Ovary (tissue), 9 donors: ENCODE measurements around the gene MLPH. TPM values are rescaled to one million over a fixed set of nuclear protein-coding genes. Genes with fewer than 3 reads are reported as not detected.

Experiments used
- DNase-seq, 5 donors: peaks; one replicate each; pipeline ENCODE4 v3.0.0-alpha.2; 2019 to 2020
- H3K27ac ChIP-seq, 2 donors: fragments of 200-600 bp; one replicate each; pipeline versions ENCODE4 v1.5.1 to v1.8.0; 2019 to 2022
- H3K27me3 ChIP-seq: fragments of 200-600 bp; one replicate; pipeline ENCODE4 v1.8.0; 2022
- H3K36me3 ChIP-seq: fragments of 200-600 bp; sonication (generic); one replicate; pipeline ENCODE4 v1.5.1; 2019
- H3K4me1 ChIP-seq: one replicate; pipeline ENCODE4 v1.8.1; 2013; ENCODE audit warnings: mild to moderate bottlenecking, moderate library complexity; ENCODE audit not compliant: insufficient read depth
- H3K4me3 ChIP-seq: fragments of 200-600 bp; sonication (generic); one replicate; pipeline ENCODE4 v1.5.1; 2017
- H3K9me3 ChIP-seq, 2 donors: fragments of 200-600 bp in 1 of 2; sonication (generic) in 1 of 2; one replicate each; pipeline versions ENCODE4 v1.5.1 to v1.8.1; 2013 to 2019; ENCODE audit warnings: mild to moderate bottlenecking in 1 of 2, moderate library complexity in 1 of 2
- CTCF ChIP-seq, 3 donors: fragments of 450-650 bp in 2 of 3; fragments of 200-600 bp in 1 of 3; IDR thresholded peaks; one replicate each; pipeline versions ENCODE4 v1.5.1 to v1.8.0; 2016 to 2022; ENCODE audit warnings: antibody characterized with exemption in 3 of 3, mild to moderate bottlenecking in 1 of 3
- EP300 ChIP-seq: sonication (generic); formaldehyde crosslinking; IDR thresholded peaks from one replicate; pipeline ENCODE4 v1.6.1; 2017; ENCODE audit warnings: antibody characterized with exemption
- POLR2A ChIP-seq: fragments of 450-650 bp; IDR thresholded peaks from one replicate; pipeline ENCODE4 v1.6.1; 2017; ENCODE audit warnings: antibody characterized with exemption, mild to moderate bottlenecking, moderate library complexity
- WGBS, 3 donors: extraction: QIAGEN DNeasy Blood & Tissue Kit in 1 of 3; methylation state at CpG; one replicate each; pipeline versions ENCODE4 v1.1.5 to v1.1.7; 2013 to 2017; 5-methylcytosine and 5-hydroxymethylcytosine counted together
- intact Hi-C, 4 donors: fragments of 100-400 bp; cut with DNase I; formaldehyde crosslinking; loops; one replicate each; pipeline versions ENCODE4 v1.11.0 to v1.15.1; 2022 to 2023
- polyA plus RNA-seq, 2 donors: library from polyadenylated mRNA; stranded (reverse); fragments of 200-250 nt in 1 of 2; fragments of 350-450 nt in 1 of 2; fragmentation: Illumina TruSeq in 1 of 2; extraction: RNeasy Lipid Tissue Mini Kit (QIAGEN cat#74804) in 1 of 2; gene quantifications; one replicate each; pipeline ENCODE4 v1.2.3, GENCODE V29; 2013 to 2014
- total RNA-seq, 7 donors: library from RNA; depleted of rRNA in 2 of 7; stranded (reverse); fragments of >200 nt in 2 of 7; fragmentation: NEBNext Ultra II Directional in 3 of 7; extraction: Animal tissue kit (Norgen Biotek cat#: 25700) in 3 of 7; gene quantifications; one replicate each; pipeline versions ENCODE4 v1.1.0 to v1.2.4, GENCODE V29; 2016 to 2023
- donor health status: DM: no; HTN: no; CAD: no; lungs with moderate emphysema.
- donor health status: DM: no; HTN: no; CAD: no.
- donor health status: Bipolar disorder and iron deficiency.
- donor health status: DM: yes; HTN: yes; CAD: no.
- donor health status: DM: no; HTN: no; CAD: no.
- donor health status: DM: yes; HTN: yes; CAD: no.

MLPH gene
- total and polyA plus RNA-seq, 9 donors, result 7.8 to 67.5 (median 23.3) TPM

GRCh38 chr2:237573721-237574415 lies 86.8 kb downstream of the MLPH start:
- Histone ChIP-seq H3K27ac (no peak overlapping the region), H3K36me3 (no peaks in the 10 kb centered on the region), H3K27me3 (no peaks in the 10 kb centered on the region), H3K4me1 (peaks cover 2% of the 10 kb centered on the region), H3K4me3 (no peak overlapping the region), H3K9me3 (no peaks in the 10 kb centered on the region)
- TF ChIP-seq EP300 (no peak), CTCF (IDR thresholded peaks at IDR 0.05) (no peak), POLR2A (no peak)
- intact Hi-C loops, result loop anchor here (2.0 to 10.0 kb wide), 7 partner anchors 57 to 479 kb away; partner anchors contain the start of gene COL6A3 (in 2 of the 4)
- 92 to 93% (median 93%) methylated on average over 8 of the region's 8 CpGs for WGBS, 3 donors
- DNase-seq, result peak in 2 of 5 donors; percentile 12 to 28

- intact Hi-C loops, result loop anchor here (5.0 to 10.0 kb wide), 6 partner anchors 57 to 480 kb away; partner anchors contain the start of gene COL6A3 (in 2 of the 4)
- DNase-seq, result peak in 3 of 5 donors; percentile 18 to 36 (median 26)
- 88 to 93% (median 91%) methylated on average over 9 of the region's 9 CpGs for WGBS, 3 donors
- no peak for TF ChIP-seq POLR2A
- no peak for TF ChIP-seq EP300
- TF ChIP-seq CTCF (IDR thresholded peaks at IDR 0.05), result no peak
- H3K36me3 ChIP-seq, result no peaks in the 10 kb centered on the region
- H3K27ac ChIP-seq, result no peak overlapping the region
- H3K27me3 ChIP-seq, result no peaks in the 10 kb centered on the region
- peaks cover 2% of the 10 kb centered on the region for H3K4me1 ChIP-seq
- no peaks in the 10 kb centered on the region for H3K9me3 ChIP-seq
- no peak overlapping the region for H3K4me3 ChIP-seq
These were observed 87.4 kb downstream of the MLPH start for GRCh38 chr2:237574467-237574866.

- H3K27me3 ChIP-seq, result no peaks in the 10 kb centered on the region
- no peaks in the 10 kb centered on the region for H3K9me3 ChIP-seq
- no peaks in the 10 kb centered on the region for H3K36me3 ChIP-seq
- intact Hi-C loops, result loop anchor here (5.0 to 10.0 kb wide), 6 partner anchors 58 to 480 kb away; partner anchors contain the start of gene COL6A3 (in 2 of the 4)
- H3K27ac ChIP-seq, result peak overlapping the region in 1 of 2 donors; percentile 52
- H3K4me1 ChIP-seq, result peaks cover 2% of the 10 kb centered on the region
- no peak for TF ChIP-seq POLR2A
- no peak for TF ChIP-seq EP300
- no peak for TF ChIP-seq CTCF (IDR thresholded peaks at IDR 0.05)
- H3K4me3 ChIP-seq, result no peak overlapping the region
- peak; percentile 40 to 71 (median 52) for DNase-seq
- WGBS, 3 donors, result 46 to 57% (median 51%) methylated on average over 19 to 25 of the region's 25 CpGs
These were observed 88.1 kb downstream of the MLPH start for GRCh38 chr2:237574894-237575868.
